ENCODE results near the gene PHC2. TPM values are rescaled to one million over a fixed set of nuclear protein-coding genes. Genes with fewer than 3 reads are reported as not detected.

PHC2 gene
- total RNA-seq, 1 experiment from 2014 or later = 9.4 TPM

- H3K9me3 Mint-ChIP-seq = no peaks in the 10 kb centered on the region
- Histone ChIP-seq H3K27me3 (ENCODE audit: insufficient read depth, low read length) (no peaks in the 10 kb centered on the region), H3K79me2 (ENCODE audit: insufficient read depth, low read length) (no peaks in the 10 kb centered on the region), H2BK15ac (ENCODE audit: low read depth, low read length) (no peak overlapping the region), H3K4me1 (ENCODE audit: insufficient read depth, low read length) (no peaks in the 10 kb centered on the region), H2BK20ac (ENCODE audit: low read depth, low read length, poor library complexity, severe bottlenecking) (no peak overlapping the region), H3K23ac (ENCODE audit: insufficient read length, low read depth, low read length) (no peak overlapping the region), H3K23me2 (ENCODE audit: insufficient read length, low read depth, low read length, poor library complexity, severe bottlenecking) (no peaks in the 10 kb centered on the region), H3K4ac (ENCODE audit: low read depth, low read length) (no peak overlapping the region), H4K5ac (ENCODE audit: insufficient read length, low read depth, low read length) (no peak overlapping the region), H2BK5ac (ENCODE audit: insufficient read length, low read length) (no peak overlapping the region), H3T11ph (ENCODE audit: low read length) (no peak overlapping the region), H2BK12ac (ENCODE audit: insufficient read length, low read depth, low read length) (no peak overlapping the region), H3K56ac (ENCODE audit: insufficient read length, low read depth, low read length) (no peak overlapping the region), H3K9ac (ENCODE audit: extremely low read depth, insufficient read length, low read length) (no peak overlapping the region), H2BK120ac (ENCODE audit: low read depth, low read length, poor library complexity, severe bottlenecking) (no peak overlapping the region), H3K79me1 (ENCODE audit: insufficient read depth, low read depth, low read length, poor library complexity, severe bottlenecking) (no peaks in the 10 kb centered on the region), H4K91ac (ENCODE audit: insufficient read length, low read depth, low read length) (no peak overlapping the region), H3K27ac (ENCODE audit: insufficient read length, low read depth, low read length) (no peak overlapping the region), H3K9me3 (ENCODE audit: control insufficient read depth, low read depth, low read length) (no peaks in the 10 kb centered on the region), H2AK5ac (ENCODE audit: insufficient read length, low read length) (no peak overlapping the region), H3K4me2 (ENCODE audit: insufficient read depth, insufficient read length, low read length) (no peak overlapping the region), H3K14ac (ENCODE audit: insufficient read depth, low read length) (no peak overlapping the region), H3K18ac (ENCODE audit: insufficient read length, low read depth, low read length) (no peak overlapping the region), H4K8ac (replicated peaks; ENCODE audit: insufficient read length, low read depth, low read length) (no peak overlapping the region), H4K20me1 (ENCODE audit: control insufficient read depth, insufficient read depth, insufficient read length) (no peaks in the 10 kb centered on the region), H2AFZ (ENCODE audit: low read length) (no peak overlapping the region)
- H3K4me1 Mint-ChIP-seq = peaks cover 0 to 5% of the 10 kb centered on the region in 2 experiments; a peak in 2 of 4 replicates
- H3K36me3 Mint-ChIP-seq (ENCODE audit: insufficient read depth in 1 of 3, low read depth in 3 of 3) = peaks cover 7 to 66% (median 12%) of the 10 kb centered on the region in 3 experiments; a peak in 6 of 7 replicates
- H3K4me3 Mint-ChIP-seq = no peak overlapping the region
- no CpG with 5 or more reads among the region's 12 CpGs for WGBS (ENCODE audit: extremely low coverage, insufficient read length, low lambda C conversion rate)
- H3K27me3 Mint-ChIP-seq (ENCODE audit: low read depth) = peaks cover 1% of the 10 kb centered on the region; the same call in 1 of the 2 replicates
- DNase-seq = no peak
- no peak for TF ChIP-seq CTCF (conservative IDR thresholded peaks at IDR 0.05)
- no peak overlapping the region for H3K27ac Mint-ChIP-seq
These were observed 102.1 kb downstream of the PHC2 start for GRCh38 chr1:33328817-33329216.

Data from H9 (cell line).